Stomach (tissue), 9 donors: ENCODE data around the gene ASIC4. TPM values are rescaled to one million over a fixed set of nuclear protein-coding genes. Genes with fewer than 3 reads are reported as not detected.

Source experiments
- DNase-seq, 2 donors: peaks; one replicate each; pipeline versions ENCODE4 v3.0.0 to v3.0.0-alpha.2; 2013 to 2019
- H3K27ac ChIP-seq, 5 donors: fragments of 200-600 bp in 4 of 5; sonication (generic) in 4 of 5; one replicate each; pipeline ENCODE4 v1.5.1; 2013 to 2019; ENCODE audit warnings: mild to moderate bottlenecking in 1 of 5, moderate library complexity in 1 of 5
- H3K27me3 ChIP-seq, 3 donors: fragments of 200-600 bp; sonication (generic); one replicate each; pipeline ENCODE4 v1.5.1; 2017 to 2019; ENCODE audit warnings: mixed run types in 1 of 3
- H3K36me3 ChIP-seq, 4 donors: fragments of 200-600 bp; sonication (generic); 1 replicate in 3 of 4; 2 replicates in 1 of 4; pipeline ENCODE4 v1.5.1; 2016 to 2019
- H3K4me1 ChIP-seq, 4 donors: fragments of 200-600 bp; sonication (generic); one replicate each; pipeline ENCODE4 v1.5.1; 2016 to 2019
- H3K4me3 ChIP-seq, 4 donors: fragments of 200-600 bp; sonication (generic) in 3 of 4; one replicate each; pipeline ENCODE4 v1.5.1; 2016 to 2019; ENCODE audit warnings: mild to moderate bottlenecking in 1 of 4
- H3K9me3 ChIP-seq, 4 donors: fragments of 200-600 bp; sonication (generic); one replicate each; pipeline ENCODE4 v1.5.1; 2016 to 2019
- EP300 ChIP-seq: sonication (generic); formaldehyde crosslinking; IDR thresholded peaks from one replicate; pipeline ENCODE4 v1.6.1; 2017; ENCODE audit warnings: antibody characterized with exemption
- POLR2A ChIP-seq, 4 donors: fragments of 450-650 bp; IDR thresholded peaks; one replicate each; pipeline ENCODE4 v1.6.1; 2016; ENCODE audit warnings: antibody characterized with exemption in 4 of 4, control low read depth in 2 of 4, mild to moderate bottlenecking in 1 of 4, moderate library complexity in 1 of 4
- POLR2AphosphoS5 ChIP-seq, 3 donors: sonication (generic); formaldehyde crosslinking; IDR thresholded peaks; one replicate each; pipeline ENCODE4 v1.6.1; 2016; ENCODE audit warnings: antibody characterized with exemption in 3 of 3
- WGBS, 5 donors: extraction: QIAGEN DNeasy Blood & Tissue Kit in 3 of 5; methylation state at CpG; one replicate each; pipeline versions ENCODE4 v1.1.5 to v1.1.7; 2013 to 2018; 5-methylcytosine and 5-hydroxymethylcytosine counted together
- intact Hi-C: fragments of 100-400 bp; cut with DNase I; formaldehyde crosslinking; loops from one replicate; pipeline ENCODE4 v1.15.1; 2023; ENCODE audit warnings: low total_unique reads
- polyA plus RNA-seq, 3 donors: library from polyadenylated mRNA; stranded (reverse); fragments of 200-250 nt; gene quantifications; one replicate each; pipeline ENCODE4 v1.2.3, GENCODE V29; 2013
- total RNA-seq, 5 donors: library from RNA; depleted of rRNA; stranded (reverse); fragments of >200 nt; gene quantifications; one replicate each; pipeline versions ENCODE4 v1.1.0 to v1.2.3, GENCODE V29; 2014 to 2016
- TF ChIP-seq, protein P1 (sequence below), 7 experiments: fragments of 450-650 bp in 4 of 7; fragments of 200-600 bp in 3 of 7; sonication (generic) in 3 of 7; IDR thresholded peaks; one replicate each; pipeline ENCODE4 v1.5.1; 2016 to 2019; ENCODE audit warnings: antibody characterized with exemption in 7 of 7, control low read depth in 2 of 7, mild to moderate bottlenecking in 1 of 7
- donor health status: healthy with polysubstance abuse.
- donor health status: Bipolar disorder and iron deficiency.
- donor health status: healthy.

ASIC4 gene
- total and polyA plus RNA-seq, 8 donors = 2.0 to 11.0 TPM; not detected in 6

DNA sequence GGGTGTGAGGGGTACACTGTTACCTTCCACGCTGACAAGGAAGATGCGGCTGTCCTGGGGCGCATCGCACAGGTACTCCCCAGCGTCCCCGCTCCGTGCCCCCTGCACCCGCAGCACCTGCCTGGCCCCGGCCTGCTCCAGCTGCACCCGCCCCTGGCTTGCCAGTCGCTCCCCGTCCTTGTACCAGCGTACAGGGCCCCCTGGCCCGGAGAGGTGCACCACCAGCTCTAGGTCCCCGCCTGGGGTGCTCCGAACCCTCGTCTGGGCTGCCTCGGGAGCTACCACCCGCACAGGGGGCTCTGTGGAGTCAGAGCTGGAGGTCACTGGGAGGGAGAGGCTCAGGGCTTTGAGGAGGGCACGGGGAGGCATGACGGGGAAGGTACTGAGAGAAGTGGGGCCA lies 43.0 kb downstream of the ASIC4 start:
- TF ChIP-seq POLR2A (IDR thresholded peaks at IDR 0.05) (no peak), POLR2AphosphoS5 (IDR thresholded peaks at IDR 0.05) (no peak), EP300 (no peak)
- TF ChIP-seq, protein P1, sequence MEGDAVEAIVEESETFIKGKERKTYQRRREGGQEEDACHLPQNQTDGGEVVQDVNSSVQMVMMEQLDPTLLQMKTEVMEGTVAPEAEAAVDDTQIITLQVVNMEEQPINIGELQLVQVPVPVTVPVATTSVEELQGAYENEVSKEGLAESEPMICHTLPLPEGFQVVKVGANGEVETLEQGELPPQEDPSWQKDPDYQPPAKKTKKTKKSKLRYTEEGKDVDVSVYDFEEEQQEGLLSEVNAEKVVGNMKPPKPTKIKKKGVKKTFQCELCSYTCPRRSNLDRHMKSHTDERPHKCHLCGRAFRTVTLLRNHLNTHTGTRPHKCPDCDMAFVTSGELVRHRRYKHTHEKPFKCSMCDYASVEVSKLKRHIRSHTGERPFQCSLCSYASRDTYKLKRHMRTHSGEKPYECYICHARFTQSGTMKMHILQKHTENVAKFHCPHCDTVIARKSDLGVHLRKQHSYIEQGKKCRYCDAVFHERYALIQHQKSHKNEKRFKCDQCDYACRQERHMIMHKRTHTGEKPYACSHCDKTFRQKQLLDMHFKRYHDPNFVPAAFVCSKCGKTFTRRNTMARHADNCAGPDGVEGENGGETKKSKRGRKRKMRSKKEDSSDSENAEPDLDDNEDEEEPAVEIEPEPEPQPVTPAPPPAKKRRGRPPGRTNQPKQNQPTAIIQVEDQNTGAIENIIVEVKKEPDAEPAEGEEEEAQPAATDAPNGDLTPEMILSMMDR (IDR thresholded peaks at IDR 0.05) = no peak
- Histone ChIP-seq H3K36me3 (peaks cover 0 to 30% (median 3%) of the 10 kb centered on the region in 4 donors), H3K9me3 (no peaks in the 10 kb centered on the region), H3K4me1 (peaks cover 7 to 21% (median 12%) of the 10 kb centered on the region in 4 donors), H3K27me3 (peaks cover 0 to 20% (median 11%) of the 10 kb centered on the region in 3 donors), H3K4me3 (no peak overlapping the region), H3K27ac (no peak overlapping the region)
- no peak for DNase-seq
- intact Hi-C loops = no loop called here
- WGBS, 5 donors = 86 to 95% (median 92%) methylated on average over 18 to 21 of the region's 21 CpGs

DNA sequence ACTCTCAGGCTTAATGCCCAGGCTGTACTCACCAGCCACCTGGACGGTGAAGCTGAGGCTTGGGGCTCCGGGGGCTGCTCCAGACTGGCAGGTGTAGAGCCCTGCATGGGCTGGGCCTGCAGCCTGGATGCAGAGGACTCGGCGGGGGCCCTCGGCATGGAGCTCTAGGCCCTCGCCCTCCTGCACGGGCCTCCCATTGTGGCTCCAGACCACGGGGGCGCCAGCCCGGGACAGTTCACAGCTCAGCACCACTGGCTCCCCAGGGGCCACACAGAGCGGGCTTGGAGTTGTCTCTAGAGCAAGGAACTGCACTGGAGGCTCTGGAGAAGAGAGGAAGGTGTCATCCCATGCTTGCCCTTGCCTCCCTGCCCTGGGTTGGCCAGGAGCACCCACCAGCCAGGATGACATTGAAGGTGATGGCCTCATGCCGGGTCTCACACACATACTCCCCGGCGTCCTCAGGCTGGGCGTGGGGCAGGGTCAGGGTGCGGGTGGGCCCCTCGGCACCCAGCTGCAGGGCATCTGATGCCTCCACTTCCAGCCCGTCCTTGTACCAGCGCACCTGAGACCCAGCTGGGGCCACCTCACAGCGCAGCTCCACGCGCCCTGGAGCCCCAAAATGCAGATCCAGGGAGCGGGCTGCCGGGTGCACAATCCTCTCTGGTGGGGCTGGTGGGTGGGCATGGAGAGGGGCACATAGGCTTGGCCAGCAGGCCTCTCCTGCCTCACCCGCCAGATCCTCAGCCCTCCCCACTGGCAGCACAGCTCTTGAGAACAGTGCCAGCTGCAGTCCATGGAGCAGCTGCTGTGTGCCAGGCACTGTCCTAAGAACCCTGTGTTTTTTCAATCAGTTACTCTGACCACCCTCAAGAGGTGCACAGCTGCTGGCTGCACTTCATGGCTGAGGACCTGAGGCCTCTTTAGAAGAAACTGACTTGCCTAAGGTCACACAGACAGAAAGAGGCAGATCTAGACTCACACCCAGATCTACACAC lies 43.8 kb downstream of the ASIC4 start:
- WGBS, 5 donors = 83 to 94% (median 92%) methylated on average over 15 to 25 of the region's 25 CpGs
- Histone ChIP-seq H3K27me3 (peaks cover 0 to 13% (median 3%) of the 10 kb centered on the region in 3 donors), H3K4me3 (no peak overlapping the region), H3K36me3 (peaks cover 0 to 36% (median 8%) of the 10 kb centered on the region in 4 donors), H3K9me3 (no peaks in the 10 kb centered on the region), H3K27ac (no peak overlapping the region), H3K4me1 (peaks cover 2 to 13% (median 5%) of the 10 kb centered on the region in 4 donors)
- TF ChIP-seq, protein P1 (IDR thresholded peaks at IDR 0.05) = no peak
- TF ChIP-seq EP300 (no peak), POLR2AphosphoS5 (IDR thresholded peaks at IDR 0.05) (no peak), POLR2A (IDR thresholded peaks at IDR 0.05) (no peak)
- DNase-seq = no peak
- intact Hi-C loops = no loop called here

DNA sequence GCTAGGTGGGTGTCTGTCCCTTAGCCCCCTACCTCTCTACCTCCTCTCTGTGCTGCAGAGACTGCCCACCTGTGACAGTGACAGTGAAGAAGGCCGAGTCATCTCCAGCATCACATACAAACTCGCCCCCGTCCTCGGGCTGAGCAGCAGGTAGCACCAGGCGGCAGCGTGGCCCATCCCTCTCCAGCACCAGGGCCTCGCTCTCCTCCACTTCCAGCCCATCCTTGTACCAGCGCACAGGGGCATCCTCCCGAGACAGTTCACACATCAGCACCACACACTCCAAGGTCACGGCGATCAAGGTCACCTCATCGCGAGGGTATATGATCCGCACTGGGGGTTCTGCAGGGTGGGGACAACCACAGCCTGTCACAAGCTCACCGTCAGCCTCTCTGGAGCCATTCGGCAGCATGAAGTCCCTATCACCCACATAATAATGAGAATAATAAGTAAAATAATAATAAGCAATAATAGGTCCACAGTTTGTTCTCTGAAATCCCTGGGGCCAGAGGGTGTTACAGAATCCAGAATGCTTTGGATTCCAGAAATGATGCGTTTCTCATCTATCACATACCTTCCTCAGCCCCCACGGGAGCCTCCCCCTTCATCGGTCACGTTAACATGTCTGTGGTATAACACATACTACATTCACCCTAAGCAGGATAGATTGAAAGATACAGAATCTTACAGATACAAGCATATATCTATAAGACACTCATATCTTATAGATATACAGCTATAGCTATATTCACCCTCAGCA lies 45.1 kb downstream of the ASIC4 start:
- 90 to 94% (median 92%) methylated on average over 20 of the region's 20 CpGs for WGBS, 5 donors
- H3K27ac ChIP-seq = no peak overlapping the region
- no peaks in the 10 kb centered on the region for H3K9me3 ChIP-seq
- no peak overlapping the region for H3K4me3 ChIP-seq
- TF ChIP-seq, protein P1 (IDR thresholded peaks at IDR 0.05) = no peak
- no peak for TF ChIP-seq EP300
- no peak for TF ChIP-seq POLR2A (IDR thresholded peaks at IDR 0.05)
- no peak for TF ChIP-seq POLR2AphosphoS5 (IDR thresholded peaks at IDR 0.05)
- H3K27me3 ChIP-seq = peaks cover 0 to under 1% (median 0%) of the 10 kb centered on the region in 3 donors
- no peak for DNase-seq
- intact Hi-C loops = no loop called here
- H3K4me1 ChIP-seq = peaks cover 0 to 8% (median 0%) of the 10 kb centered on the region in 4 donors
- peaks cover 0 to 49% (median 14%) of the 10 kb centered on the region in 4 donors for H3K36me3 ChIP-seq
